Measurements from ENCODE around the gene USP1.

Gene USP1

DNA sequence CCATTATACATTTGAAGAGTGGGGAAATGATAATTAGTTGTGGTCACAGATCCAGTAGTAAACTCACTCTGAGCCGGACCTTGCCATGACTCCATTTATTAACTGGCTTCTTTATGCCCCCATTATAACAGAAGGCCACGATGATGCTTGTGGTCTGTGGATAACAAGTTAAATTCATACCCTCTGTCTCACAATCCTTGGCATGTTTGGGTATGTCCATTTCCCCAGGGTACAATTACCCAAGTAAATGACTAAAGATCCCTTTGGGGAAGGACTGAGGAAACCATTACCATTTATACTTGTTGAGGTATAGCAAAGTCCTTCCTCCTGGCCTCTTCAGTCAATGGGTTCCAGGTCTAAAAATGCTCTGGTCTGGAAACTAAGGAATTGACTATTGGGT is 7.3 kb upstream of the USP1 start:
- no peak for DNase-seq

DNA sequence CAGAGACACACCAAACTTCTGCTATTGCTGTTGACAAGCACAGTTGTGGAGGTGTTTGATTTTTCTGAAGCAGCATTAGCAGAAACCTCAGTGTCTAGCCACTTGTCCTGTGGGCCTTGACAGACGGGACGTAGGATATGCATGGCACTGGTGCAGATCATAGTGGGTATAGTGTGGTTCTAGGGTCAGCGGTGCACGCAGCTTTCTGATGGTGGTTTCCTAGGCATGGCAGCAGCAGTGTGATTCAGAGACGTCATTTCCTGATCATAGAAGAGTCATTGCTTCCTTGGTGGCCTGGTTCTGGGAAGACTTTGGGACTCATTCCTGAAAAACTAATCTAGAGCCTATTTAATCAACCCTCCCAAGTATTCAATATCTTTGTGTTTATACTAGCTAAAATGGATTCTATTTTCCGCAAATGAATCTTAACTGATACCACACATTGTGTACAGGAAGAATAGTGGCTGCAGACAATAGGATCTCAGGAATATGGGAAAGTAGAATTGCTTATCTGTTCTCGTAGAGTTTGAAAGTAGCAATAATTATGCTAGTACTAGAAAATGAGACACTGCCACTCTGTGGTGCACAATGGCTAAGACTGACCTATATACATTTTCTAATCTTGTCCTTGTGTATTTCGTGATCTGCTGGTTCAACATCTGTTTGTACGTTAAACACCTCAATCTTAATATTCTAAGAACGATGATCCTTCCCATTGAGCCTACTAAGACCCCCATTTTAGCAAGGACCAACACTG is 2.8 kb upstream of the USP1 start:
- DNase-seq, result no peak

DNA sequence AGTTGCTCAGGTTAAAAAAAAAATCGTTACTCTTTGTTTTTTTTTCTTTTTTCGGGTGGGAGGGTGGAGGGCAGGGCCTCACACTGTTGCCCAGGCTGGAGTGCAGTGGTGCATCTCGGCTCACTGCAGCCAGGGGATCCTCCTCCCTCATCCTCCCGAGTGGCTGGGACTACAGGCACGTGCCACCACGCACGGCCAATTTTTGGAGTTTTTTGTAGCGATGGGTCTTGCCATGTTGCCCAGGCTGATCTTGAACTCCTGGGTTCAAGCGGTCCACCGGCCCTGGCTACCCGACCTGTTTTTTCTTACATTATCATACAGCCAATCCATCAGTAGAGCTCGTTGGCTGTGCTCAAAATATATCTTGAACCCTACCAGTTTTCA is 2.2 kb upstream of the USP1 start:
- DNase-seq, result no peak

DNA sequence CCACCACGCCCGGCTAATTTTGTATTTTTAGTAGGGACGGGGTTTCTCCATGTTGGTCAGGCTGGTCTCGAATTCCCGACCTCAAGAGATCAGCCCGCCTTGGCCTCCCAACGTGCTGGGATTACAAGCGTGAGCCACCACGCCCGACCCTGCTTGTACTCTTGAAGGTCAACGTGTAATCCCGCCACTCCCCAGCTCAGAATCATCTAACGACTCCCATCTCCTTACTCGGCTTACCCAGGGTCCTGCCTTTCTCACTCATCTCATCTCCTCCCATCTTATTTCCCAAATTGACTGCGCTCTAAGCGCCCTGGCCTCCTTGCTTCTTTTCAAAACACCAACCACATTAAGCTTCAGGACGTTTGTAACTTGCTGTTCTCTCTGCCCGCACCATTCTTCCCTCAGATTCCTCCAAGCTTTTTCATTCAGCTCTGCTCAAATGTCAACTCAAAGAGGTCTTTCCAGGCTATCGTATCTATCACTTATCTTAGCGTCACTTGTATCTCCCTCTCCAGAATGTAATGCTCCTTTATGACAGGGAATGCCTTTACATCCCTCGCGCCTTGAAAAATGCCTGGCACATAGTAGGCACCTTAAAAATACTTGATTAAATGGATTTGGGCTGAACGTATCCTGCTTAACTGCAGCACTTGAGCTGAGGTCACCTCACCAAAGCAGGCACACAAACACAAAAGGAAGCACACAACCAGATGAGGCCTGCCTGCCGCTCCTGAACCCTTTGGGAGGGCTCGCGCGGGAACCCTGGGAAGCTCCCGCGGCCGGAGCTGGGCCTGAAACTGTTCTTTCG is 1.4 kb upstream of the USP1 start:
- no peak for DNase-seq

DNA sequence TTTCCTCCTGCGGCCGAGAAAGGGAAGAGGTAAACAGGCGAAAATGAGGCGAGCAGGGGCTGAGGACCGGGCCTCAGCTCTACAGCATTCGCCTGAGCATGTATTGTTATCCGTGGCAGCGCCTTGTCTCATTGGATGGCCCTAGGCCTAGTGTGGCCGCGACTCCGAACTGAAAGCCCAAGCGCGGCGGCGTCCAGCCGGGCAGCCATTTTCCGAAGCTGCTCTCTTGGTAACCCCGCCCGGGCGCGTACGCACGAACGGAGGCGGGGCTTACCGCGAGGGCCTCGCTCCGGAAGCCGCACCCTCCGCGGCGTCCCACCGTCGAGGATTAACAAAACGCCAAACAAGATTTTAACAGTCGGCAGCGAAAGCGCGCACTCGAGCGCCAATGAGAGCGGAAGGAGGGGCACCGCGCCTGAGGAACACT is 797 bp upstream of the USP1 start:
- peak in 1 of 2 donors; percentile 95 for DNase-seq

DNA sequence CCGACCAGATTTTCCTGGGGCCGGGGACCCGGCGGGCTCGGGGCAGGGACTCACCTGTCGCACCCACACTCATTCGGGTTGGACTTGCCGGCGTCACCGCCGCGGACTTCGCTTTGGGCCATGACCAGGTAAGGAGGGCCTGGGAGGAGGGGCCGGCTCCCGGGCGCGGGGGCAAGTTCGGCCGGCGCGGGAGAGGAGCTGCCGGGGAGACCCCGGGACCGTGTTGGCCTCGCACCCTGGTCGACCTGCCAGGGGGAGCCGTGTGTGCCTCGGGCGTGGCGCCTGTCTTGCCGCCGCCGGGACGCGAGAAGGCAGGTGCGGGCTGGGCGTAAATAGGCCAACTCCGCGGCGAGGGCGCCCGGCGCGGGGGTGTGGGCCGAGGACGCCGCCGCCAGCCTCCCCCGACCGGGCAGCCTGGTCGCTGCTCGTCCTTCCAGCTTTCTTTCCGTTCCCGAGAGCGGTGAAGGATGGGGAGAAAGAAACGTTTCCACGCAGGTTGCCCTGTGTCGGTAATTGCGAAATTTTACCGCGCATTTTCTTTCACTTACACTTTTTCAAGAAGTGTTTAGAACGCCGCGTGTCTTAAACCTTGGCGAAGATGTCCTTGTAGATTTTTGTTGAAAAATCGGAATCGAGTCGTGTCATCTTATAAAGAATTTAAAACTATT is 558 bp downstream of the USP1 start:
- no peak for DNase-seq

DNA sequence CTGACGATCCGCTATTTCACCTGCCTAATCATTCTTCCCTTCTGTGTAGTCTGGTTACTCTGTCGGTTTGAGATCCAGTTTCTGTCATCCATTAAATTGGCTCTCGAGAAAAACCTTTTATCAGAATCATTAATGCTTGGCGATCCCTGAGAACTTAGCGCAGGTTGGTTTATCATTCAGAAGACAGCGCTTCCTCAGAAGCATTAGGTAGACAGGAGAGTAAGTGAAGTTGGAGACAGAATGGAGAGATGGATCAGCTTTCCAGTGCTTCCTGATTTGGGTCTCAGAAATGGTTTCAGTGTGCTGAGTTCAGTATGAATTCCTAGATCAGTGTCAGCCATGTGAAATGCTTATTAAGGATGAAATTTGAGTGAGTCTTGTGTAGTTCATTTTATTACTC is 1.3 kb downstream of the USP1 start:
- DNase-seq, result no peak

DNA sequence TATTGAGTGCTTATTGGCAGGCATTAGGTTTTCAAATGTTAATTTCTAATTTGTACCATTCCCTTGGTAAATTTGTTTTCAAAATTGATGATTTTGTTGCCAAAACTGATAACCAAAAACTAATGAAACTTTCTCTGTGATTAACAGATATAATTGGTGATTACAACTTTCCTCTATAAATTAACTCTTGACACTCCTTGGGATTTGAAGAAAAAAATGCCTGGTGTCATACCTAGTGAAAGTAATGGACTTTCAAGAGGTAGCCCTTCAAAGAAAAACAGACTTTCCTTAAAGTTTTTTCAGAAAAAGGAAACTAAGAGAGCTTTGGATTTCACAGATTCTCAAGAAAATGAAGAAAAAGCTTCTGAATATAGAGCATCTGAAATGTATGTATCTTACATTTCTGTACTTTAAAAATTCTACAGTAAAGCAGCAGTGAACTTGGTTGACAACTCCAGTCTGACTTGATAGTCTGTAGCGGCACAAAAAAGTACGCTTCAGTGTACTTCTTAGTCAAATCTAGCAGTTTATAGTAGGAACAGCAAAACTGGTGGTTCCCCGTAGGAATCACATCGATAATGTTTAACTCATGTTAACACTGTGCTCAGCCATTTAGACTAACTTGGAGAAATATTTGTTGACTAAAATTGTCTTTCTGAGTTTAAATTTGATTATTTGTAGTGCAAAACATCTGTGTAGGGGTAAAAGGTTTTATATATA is 3.0 kb downstream of the USP1 start:
- no peak for DNase-seq

DNA sequence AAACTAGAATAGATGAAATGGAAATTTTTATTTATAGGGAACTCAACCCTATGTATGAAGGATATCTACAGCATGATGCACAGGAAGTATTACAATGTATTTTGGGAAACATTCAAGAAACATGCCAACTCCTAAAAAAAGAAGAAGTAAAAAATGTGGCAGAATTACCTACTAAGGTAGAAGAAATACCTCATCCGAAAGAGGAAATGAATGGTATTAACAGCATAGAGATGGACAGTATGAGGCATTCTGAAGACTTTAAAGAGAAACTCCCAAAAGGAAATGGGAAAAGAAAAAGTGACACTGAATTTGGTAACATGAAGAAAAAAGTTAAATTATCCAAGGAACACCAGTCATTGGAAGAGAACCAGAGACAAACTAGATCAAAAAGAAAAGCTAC is 7.9 kb downstream of the USP1 start:
- no peak for DNase-seq

DNA sequence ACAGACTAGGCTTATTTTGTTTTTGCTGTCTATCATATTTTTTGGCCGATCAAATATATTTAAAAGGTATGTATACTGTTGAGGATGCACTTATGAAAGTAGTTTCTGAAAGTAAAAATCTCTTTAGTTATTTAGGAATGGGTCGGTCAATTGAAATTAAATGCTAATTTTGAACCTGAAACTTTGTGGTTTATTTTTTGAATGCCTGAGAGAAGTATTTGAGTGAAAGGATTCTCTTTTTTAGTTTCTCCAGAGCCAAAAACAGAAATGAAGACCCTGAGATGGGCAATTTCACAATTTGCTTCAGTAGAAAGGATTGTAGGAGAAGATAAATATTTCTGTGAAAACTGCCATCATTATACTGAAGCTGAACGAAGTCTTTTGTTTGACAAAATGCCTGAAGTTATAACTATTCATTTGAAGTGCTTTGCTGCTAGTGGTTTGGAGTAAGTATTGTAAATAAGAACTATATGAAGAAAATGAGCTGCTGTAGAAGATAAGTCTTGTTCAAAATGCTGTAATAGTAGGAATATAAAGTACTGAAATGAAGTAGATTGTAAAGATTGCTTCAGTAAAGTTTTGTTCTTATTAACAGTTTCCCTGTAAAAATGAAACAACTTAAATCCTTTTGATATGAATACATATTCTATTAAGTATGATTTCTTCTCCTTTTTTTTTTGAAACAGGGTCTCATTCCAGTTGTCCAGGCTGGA is 11.5 kb downstream of the USP1 start:
- no peak for DNase-seq

DNA sequence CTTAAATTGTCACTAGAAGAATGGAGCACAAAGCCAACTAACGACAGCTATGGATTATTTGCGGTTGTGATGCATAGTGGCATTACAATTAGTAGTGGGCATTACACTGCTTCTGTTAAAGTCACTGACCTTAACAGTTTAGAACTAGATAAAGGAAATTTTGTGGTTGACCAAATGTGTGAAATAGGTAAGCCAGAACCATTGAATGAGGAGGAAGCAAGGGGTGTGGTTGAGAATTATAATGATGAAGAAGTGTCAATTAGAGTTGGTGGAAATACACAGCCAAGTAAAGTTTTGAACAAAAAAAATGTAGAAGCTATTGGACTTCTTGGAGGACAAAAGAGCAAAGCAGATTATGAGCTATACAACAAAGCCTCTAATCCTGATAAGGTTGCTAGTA is 13.5 kb downstream of the USP1 start:
- no peak for DNase-seq

DNA sequence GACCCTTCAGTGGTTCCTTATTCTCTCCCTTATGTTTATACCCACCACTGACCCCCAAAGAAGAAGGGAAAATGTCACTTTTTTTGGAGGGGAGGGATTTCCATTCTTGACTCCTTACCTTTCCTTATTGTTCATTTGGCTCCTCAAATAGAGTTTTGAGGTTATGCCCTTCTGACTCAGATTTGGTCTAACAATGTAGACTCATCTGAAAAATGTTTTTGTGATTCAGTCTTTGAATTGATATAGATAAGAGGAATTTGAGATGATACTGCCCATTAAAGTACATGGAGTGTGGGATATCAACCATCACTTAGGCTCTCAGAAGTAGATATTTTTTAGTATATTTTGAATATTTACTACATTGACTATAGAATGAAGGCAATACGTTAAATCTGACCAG is 16.1 kb downstream of the USP1 start:
- DNase-seq, result no peak

DNA sequence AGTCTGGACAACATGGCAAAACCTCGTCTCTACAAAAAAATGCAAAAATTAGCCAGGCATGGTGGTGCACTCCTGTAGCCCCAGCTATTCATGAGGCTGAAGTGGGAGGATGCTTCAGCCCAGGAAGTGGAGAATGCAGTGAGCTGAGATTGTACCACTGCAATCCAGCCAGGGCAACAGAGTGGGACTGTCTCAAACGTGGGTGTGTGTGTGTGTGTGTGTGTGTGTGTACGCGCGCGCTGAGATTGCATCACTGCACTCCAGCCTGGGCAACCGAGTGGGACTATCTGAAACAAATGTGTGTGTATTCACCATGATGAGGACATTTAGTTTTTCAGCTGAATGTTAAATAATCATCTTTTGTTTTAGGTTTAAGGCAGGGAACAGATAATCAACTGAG is 21.1 kb downstream of the USP1 start:
- no peak for DNase-seq

DNA sequence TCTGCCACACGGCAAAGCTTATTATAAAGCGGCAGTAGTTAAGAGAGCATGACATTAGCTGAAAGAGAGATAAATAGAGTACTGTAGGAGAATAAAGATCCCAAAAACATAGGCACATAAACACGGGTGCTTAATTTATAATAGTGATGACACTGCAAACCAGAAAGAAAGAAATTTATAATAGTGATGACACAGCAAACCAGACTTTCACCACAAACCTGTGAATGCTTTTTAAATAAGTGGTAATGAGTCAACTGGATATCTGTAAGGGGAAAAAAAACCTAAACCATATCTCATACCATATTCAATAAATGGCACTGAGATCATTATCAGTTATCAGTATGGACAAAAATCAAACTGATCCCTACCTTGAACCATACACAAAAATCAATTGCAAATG is 25.5 kb downstream of the USP1 start:
- DNase-seq, result no peak

DNA sequence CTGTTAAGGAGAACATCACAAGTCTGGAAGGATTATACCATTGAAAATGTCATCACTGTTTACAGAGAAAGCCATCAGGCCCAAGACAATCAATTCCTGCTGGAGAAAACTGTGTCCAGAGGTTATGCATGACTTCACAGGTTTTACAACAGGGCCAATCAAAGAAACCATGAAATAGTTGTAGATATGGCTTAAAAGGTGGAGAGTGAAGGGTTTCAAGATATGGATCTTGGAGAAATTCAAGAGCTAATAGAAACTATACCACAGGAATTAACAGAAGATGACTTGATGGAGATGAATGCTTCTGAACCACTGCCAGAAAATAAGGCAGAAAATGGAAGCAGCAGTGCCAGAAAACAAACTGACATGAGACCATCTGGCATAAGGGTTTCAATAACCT is 30.2 kb downstream of the USP1 start:
- DNase-seq, result no peak

DNA sequence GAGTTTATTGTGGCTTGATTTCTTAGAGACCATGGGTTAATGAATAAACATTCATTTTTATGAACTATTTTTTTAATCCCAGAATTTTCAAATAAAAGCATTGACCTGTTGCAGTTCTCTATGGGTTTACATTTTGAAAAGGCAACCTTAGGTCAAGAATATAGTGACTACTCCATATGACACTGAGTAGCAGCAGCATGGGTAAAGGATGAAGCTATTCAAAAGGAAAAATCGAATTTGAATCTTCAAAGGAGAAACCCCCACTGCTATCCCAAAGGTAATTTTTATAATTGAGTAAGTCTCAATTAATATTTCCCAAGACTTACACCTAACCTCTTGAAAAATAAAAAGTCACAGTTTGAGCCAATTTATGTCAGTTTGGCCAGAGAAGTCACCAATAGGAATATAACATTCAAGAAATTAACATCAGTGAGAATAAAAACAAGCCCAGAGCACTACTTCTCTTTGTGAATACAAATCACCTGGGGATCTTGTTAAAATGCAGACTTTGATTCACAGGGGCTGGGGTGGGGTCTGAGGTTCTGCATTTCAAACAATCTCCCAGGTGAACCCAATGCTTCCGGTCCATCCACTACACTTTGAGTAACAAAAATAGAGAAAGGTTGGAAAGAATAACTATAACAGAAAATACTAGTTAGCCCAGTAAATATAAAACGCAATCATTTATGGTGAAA is 39.8 kb downstream of the USP1 start:
- no peak for DNase-seq

DNA sequence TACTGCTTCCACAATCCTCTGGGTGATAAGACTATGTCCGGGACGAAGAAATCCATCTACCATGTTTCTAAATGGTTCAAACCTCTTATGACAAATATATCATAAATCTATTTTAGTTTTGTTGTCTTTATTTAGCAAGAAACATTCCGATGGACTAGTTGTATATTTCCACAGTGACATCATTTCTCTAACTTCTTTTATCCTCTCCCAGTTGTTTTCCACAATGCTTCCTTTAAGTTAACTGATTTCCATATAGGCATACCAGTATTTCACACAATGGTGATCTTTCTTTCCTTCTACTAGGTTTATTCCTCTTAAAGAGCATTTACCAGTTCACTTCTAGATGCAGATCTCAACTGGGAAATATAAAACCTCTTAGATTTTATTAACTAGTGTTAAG is 44.8 kb downstream of the USP1 start:
- DNase-seq, result no peak

DNA sequence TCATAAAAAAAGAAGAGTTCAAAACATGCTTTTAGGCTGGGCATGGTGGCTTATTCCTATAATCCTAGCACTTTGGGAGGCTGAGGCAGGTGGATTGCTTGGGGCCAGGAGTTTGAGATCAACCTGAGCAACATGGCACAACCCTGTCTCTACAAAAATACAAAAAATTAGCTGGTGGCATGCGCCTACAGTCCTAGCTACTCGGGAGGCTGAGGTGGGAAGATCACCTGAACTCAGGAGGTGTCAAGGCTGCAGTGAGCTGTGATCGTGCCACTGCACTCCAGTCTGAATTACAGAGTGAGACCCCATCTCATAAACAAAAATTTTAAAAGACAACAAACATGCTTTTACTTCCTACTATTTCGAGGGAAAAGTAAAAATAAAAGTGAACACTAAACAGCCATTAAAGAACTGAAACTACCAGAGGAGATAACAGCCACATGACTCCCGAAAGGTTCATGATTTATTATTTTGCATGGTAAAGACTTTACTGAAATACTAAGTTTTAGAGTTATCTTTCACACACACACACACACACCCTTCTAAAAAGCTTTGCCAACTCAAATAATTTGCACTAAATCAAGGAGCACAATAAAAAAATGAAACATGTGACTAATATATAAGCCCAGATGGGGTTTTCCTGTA is 48.1 kb downstream of the USP1 start:
- no peak for DNase-seq

DNA sequence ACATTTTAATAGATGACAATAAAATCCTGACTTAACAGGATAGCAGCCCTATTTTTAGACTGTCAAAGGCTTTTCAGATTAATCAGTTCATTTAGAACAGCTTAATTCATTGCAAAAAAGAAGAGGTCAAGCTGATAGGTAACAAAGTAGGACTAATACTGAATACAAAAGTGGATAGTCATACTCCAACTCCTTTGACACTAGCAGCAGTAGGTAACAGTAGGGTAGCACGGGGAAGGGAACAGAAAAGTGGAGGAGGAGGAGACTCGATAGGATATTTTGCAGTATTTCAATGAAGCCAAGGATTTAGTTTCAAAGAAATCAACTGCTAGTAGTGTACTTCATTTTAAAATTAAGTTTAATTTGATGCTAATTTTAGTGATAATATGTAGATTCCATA is 51.1 kb downstream of the USP1 start:
- no peak for DNase-seq

DNA sequence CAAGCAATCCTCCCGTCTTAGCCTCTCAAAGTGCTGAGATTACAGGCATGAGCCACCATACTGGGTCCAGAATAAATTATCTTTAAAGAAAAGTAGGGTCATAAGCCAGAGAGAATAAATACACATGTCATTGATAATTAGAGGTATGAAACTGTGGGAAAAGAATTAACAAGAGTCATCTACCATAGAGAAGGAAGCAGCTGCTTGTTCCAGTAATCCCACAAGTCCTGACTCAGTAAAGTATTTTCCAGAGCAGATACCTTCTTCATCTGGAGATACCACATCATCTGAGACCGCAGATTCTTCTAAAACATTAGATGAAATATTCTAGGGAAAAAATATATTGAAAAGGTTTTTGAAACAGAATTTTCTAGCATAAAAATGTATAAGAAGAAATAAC is 55.7 kb downstream of the USP1 start:
- DNase-seq, result no peak

DNA sequence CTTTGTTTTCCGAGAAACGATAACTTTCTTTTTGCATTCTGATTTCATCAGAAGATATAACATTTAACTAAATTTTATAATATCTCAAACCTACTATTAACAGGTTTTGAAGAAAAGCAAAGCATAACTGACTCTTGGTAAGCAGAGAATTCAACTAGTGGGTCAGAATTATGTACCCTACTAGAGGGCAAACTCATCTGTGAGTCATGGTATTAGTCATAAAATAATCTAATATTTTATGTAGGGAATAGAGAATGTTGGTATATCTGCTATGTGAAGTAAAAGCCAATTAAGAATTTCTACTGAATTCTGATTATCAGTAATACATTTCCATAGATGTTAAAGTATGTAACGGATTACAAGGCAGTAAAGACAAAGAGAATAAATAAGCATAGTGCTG is 56.8 kb downstream of the USP1 start:
- no peak for DNase-seq

DNA sequence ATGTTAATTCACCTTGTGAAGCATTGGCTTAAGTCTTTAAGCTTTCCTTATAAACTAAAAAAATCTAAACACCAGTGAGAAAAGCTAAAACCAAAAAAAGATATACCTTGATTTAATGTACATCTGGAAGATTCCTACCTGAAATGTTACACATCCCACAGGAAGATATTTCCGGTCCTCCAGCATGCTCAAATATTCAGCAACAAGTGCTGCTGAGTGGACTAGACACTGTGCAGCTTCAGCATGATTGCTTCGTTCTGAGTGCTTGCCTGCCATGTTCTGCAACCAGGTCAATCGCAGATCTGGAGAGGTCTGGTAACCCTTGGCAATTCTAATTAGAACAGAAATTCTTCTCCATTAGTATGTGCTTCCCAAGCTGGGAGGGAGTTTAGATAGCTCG is 57.3 kb downstream of the USP1 start:
- no peak for DNase-seq
